SK-N-SH treated with all-trans-retinoic acid at 6 μM for 48 hours (cell line): Measurements from ENCODE around the gene LRRK1.

Source experiments
- ATAC-seq: fragments of 200-7000 bp; cut with Tn5 transposase; 3 replicates; pipeline ENCODE4 v1.9.1; 2020; ENCODE audit warnings: mild to moderate bottlenecking, moderate library complexity
- ARNTL ChIP-seq: fragments of 450-650 bp; formaldehyde crosslinking; IDR thresholded peaks from 2 replicates; pipeline ENCODE4 v1.5.0; 2020; ENCODE audit warnings: low read depth, mild to moderate bottlenecking, moderate library complexity, borderline replicate concordance
- BACH2 ChIP-seq: fragments of 250-450 bp; sonication (Bioruptor Pico); IDR thresholded peaks from 2 replicates; pipeline ENCODE4 v1.9.0; 2021; ENCODE audit warnings: mild to moderate bottlenecking, borderline replicate concordance
- ISL1 ChIP-seq: fragments of 250-450 bp; sonication (Bioruptor Pico); IDR thresholded peaks from 2 replicates; pipeline ENCODE4 v2.1.2; 2022; ENCODE audit warnings: mild to moderate bottlenecking, moderate library complexity
- OSR1 ChIP-seq: fragments of 250-450 bp; sonication (Bioruptor Pico); IDR thresholded peaks from 2 replicates; pipeline ENCODE4 v1.8.0; 2022; ENCODE audit warnings: moderate library complexity, mild to moderate bottlenecking, inconsistent platforms
- PATZ1 ChIP-seq: fragments of 250-450 bp; sonication (Bioruptor Pico); IDR thresholded peaks from 2 replicates; pipeline ENCODE4 v1.8.0; 2020; ENCODE audit warnings: mild to moderate bottlenecking, moderate library complexity, borderline replicate concordance
- PPARA ChIP-seq: fragments of 250-450 bp; sonication (Bioruptor Pico); IDR thresholded peaks from 2 replicates; pipeline ENCODE4 v1.5.0; 2020; ENCODE audit warnings: mild to moderate bottlenecking, borderline replicate concordance
- RARB ChIP-seq: fragments of 250-450 bp; sonication (Bioruptor Pico); IDR thresholded peaks from 2 replicates; pipeline ENCODE4 v1.8.0; 2021; ENCODE audit warnings: mild to moderate bottlenecking, moderate library complexity
- SNAI2 ChIP-seq: fragments of 250-450 bp; sonication (Bioruptor Pico); IDR thresholded peaks from 2 replicates; pipeline ENCODE4 v1.5.0; 2020; ENCODE audit warnings: mild to moderate bottlenecking, moderate library complexity
- TCF4 ChIP-seq: fragments of 250-450 bp; sonication (Bioruptor Pico); IDR thresholded peaks from 2 replicates; pipeline ENCODE4 v1.8.0; 2021; ENCODE audit warnings: mild to moderate bottlenecking, moderate library complexity, borderline replicate concordance
- TSHZ2 ChIP-seq: fragments of 250-450 bp; sonication (Bioruptor Pico); IDR thresholded peaks from 2 replicates; pipeline ENCODE4 v1.5.0; 2020; ENCODE audit warnings: mild to moderate bottlenecking, moderate library complexity
- ZC3H10 ChIP-seq: fragments of 250-450 bp; sonication (Bioruptor Pico); IDR thresholded peaks from 2 replicates; pipeline ENCODE4 v1.5.1; 2021; ENCODE audit warnings: mild to moderate bottlenecking, moderate library complexity
- ZFP3 ChIP-seq: fragments of 250-450 bp; sonication (Bioruptor Pico); IDR thresholded peaks from 2 replicates; pipeline ENCODE4 v1.5.0; 2020; ENCODE audit warnings: mild to moderate bottlenecking, moderate library complexity
- ZFP30 ChIP-seq: fragments of 450-650 bp; formaldehyde crosslinking; IDR thresholded peaks from 2 replicates; pipeline ENCODE4 v1.5.0; 2022; ENCODE audit warnings: mild to moderate bottlenecking, moderate library complexity
- ZNF565 ChIP-seq: fragments of 450-650 bp; formaldehyde crosslinking; conservative IDR thresholded peaks from 2 replicates; pipeline ENCODE4 v1.5.0; 2020; ENCODE audit warnings: low read depth, mild to moderate bottlenecking, moderate library complexity
- ZNF70 ChIP-seq: fragments of 450-650 bp; formaldehyde crosslinking; IDR thresholded peaks from 2 replicates; pipeline ENCODE4 v1.5.0; 2020; ENCODE audit warnings: mild to moderate bottlenecking, moderate library complexity
- ZNF8 ChIP-seq: fragments of 450-650 bp; formaldehyde crosslinking; IDR thresholded peaks from 2 replicates; pipeline ENCODE4 v1.5.0; 2020; ENCODE audit warnings: mild to moderate bottlenecking, moderate library complexity
- TF ChIP-seq, protein P1 (sequence below): fragments of 250-450 bp; sonication (Bioruptor Pico); IDR thresholded peaks from 2 replicates; pipeline ENCODE4 v1.5.1; 2020; ENCODE audit warnings: low read depth, mild to moderate bottlenecking, moderate library complexity
- TF ChIP-seq, protein P2 (sequence below): fragments of 250-450 bp; sonication (Bioruptor Pico); IDR thresholded peaks from 2 replicates; pipeline ENCODE4 v1.5.1; 2021; ENCODE audit warnings: mild to moderate bottlenecking, moderate library complexity
- TF ChIP-seq, protein P3 (sequence below): fragments of 250-450 bp; sonication (Bioruptor Pico); IDR thresholded peaks from 2 replicates; pipeline ENCODE4 v1.8.0; 2021; ENCODE audit warnings: low read depth, mild to moderate bottlenecking, moderate library complexity, borderline replicate concordance

The LRRK1 gene

GRCh38 chr15:101027273-101027901 is 108.2 kb downstream of the LRRK1 start:
- TF ChIP-seq ARNTL (CRISPR knock-in tag) (no peak), ZNF8 (CRISPR knock-in tag) (no peak), RARB (CRISPR knock-in tag) (no peak), ZNF565 (CRISPR knock-in tag) (no peak), PATZ1 (no peak), TCF4 (no peak), SNAI2 (CRISPR knock-in tag) (no peak), OSR1 (CRISPR knock-in tag) (no peak), TSHZ2 (CRISPR knock-in tag) (no peak), ZFP30 (CRISPR knock-in tag) (no peak)
- TF ChIP-seq, protein P1, sequence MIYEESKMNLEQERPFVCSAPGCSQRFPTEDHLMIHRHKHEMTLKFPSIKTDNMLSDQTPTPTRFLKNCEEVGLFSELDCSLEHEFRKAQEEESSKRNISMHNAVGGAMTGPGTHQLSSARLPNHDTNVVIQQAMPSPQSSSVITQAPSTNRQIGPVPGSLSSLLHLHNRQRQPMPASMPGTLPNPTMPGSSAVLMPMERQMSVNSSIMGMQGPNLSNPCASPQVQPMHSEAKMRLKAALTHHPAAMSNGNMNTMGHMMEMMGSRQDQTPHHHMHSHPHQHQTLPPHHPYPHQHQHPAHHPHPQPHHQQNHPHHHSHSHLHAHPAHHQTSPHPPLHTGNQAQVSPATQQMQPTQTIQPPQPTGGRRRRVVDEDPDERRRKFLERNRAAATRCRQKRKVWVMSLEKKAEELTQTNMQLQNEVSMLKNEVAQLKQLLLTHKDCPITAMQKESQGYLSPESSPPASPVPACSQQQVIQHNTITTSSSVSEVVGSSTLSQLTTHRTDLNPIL, result no peak
- TF ChIP-seq, protein P2, sequence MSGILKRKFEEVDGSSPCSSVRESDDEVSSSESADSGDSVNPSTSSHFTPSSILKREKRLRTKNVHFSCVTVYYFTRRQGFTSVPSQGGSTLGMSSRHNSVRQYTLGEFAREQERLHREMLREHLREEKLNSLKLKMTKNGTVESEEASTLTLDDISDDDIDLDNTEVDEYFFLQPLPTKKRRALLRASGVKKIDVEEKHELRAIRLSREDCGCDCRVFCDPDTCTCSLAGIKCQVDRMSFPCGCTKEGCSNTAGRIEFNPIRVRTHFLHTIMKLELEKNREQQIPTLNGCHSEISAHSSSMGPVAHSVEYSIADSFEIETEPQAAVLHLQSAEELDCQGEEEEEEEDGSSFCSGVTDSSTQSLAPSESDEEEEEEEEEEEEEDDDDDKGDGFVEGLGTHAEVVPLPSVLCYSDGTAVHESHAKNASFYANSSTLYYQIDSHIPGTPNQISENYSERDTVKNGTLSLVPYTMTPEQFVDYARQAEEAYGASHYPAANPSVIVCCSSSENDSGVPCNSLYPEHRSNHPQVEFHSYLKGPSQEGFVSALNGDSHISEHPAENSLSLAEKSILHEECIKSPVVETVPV (CRISPR knock-in tag), result no peak
- TF ChIP-seq, protein P3, sequence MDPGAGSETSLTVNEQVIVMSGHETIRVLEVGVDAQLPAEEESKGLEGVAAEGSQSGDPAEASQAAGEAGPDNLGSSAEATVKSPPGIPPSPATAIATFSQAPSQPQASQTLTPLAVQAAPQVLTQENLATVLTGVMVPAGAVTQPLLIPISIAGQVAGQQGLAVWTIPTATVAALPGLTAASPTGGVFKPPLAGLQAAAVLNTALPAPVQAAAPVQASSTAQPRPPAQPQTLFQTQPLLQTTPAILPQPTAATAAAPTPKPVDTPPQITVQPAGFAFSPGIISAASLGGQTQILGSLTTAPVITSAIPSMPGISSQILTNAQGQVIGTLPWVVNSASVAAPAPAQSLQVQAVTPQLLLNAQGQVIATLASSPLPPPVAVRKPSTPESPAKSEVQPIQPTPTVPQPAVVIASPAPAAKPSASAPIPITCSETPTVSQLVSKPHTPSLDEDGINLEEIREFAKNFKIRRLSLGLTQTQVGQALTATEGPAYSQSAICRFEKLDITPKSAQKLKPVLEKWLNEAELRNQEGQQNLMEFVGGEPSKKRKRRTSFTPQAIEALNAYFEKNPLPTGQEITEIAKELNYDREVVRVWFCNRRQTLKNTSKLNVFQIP (CRISPR knock-in tag), result no peak
- TF ChIP-seq, all 23 proteins: peak for 0
- ATAC-seq, result no peak

- ATAC-seq, result no peak
- TF ChIP-seq OSR1 (CRISPR knock-in tag), result no peak
- TF ChIP-seq, protein P2 (CRISPR knock-in tag), result no peak
- TF ChIP-seq ZC3H10 (CRISPR knock-in tag), result no peak
- no peak for TF ChIP-seq SNAI2 (CRISPR knock-in tag)
- no peak for TF ChIP-seq ZFP30 (CRISPR knock-in tag)
- no peak for TF ChIP-seq PPARA (CRISPR knock-in tag)
- TF ChIP-seq ZNF70 (CRISPR knock-in tag), result no peak
- TF ChIP-seq, protein P1, result no peak
- TF ChIP-seq ISL1 (CRISPR knock-in tag), result no peak
- TF ChIP-seq ZFP3 (CRISPR knock-in tag), result no peak
- TF ChIP-seq BACH2, result no peak
- TF ChIP-seq TSHZ2 (CRISPR knock-in tag), result no peak
- TF ChIP-seq, protein P3 (CRISPR knock-in tag), result no peak
- no peak for TF ChIP-seq PATZ1
These were observed 108.8 kb downstream of the LRRK1 start for GRCh38 chr15:101027920-101028319.
